Measurements from ENCODE around the gene GRB2.

The GRB2 gene

GRCh38 chr17:75340631-75341030 is 64.8 kb downstream of the GRB2 start:
- H3K27ac ChIP-seq (ENCODE audit: low read length): no peak overlapping the region
- no peak overlapping the region for H3K4me3 ChIP-seq (ENCODE audit: low read length)

GRCh38 chr17:75339971-75340370 is 65.5 kb downstream of the GRB2 start:
- Histone ChIP-seq H3K9ac (ENCODE audit: low read length) (no peak overlapping the region), H3K36me3 (replicated peaks; ENCODE audit: low read depth, low read length) (peaks cover 19% of the 10 kb centered on the region), H3K79me2 (ENCODE audit: low read length) (peaks cover 95% of the 10 kb centered on the region), H3K4me2 (ENCODE audit: low read length) (no peak overlapping the region), H3K4me1 (ENCODE audit: low read length) (peaks cover 34% of the 10 kb centered on the region), H4K20me1 (ENCODE audit: insufficient read depth, low read length) (peaks cover 84% of the 10 kb centered on the region), H3K4me3 (ENCODE audit: low read length) (no peak overlapping the region), H3K27me3 (ENCODE audit: low read depth, low read length) (no peaks in the 10 kb centered on the region), H3K9me3 (ENCODE audit: insufficient read depth, low read length) (no peaks in the 10 kb centered on the region), H2AFZ (ENCODE audit: low read depth, low read length) (no peak overlapping the region), H3K27ac (ENCODE audit: low read length) (no peak overlapping the region)
- TF ChIP-seq EZH2phosphoT487 (IDR thresholded peaks at IDR 0.05; ENCODE audit: low read depth) (no peak), CTCF (IDR thresholded peaks at IDR 0.05; ENCODE audit: low read depth, low read length) (no peak)

More at GRCh38 chr17:75340631-75341030, 64.8 kb downstream of the GRB2 start:
- Histone ChIP-seq H4K20me1 (ENCODE audit: insufficient read depth, low read length) (peaks cover 81% of the 10 kb centered on the region), H3K79me2 (ENCODE audit: low read length) (peaks cover 95% of the 10 kb centered on the region), H3K27me3 (ENCODE audit: low read depth, low read length) (no peaks in the 10 kb centered on the region), H3K4me1 (ENCODE audit: low read length) (peaks cover 40% of the 10 kb centered on the region), H3K4me2 (ENCODE audit: low read length) (no peak overlapping the region), H3K9ac (ENCODE audit: low read length) (no peak overlapping the region), H2AFZ (ENCODE audit: low read depth, low read length) (no peak overlapping the region), H3K9me3 (ENCODE audit: insufficient read depth, low read length) (peaks cover 3% of the 10 kb centered on the region; the same call in 1 of the 2 replicates), H3K36me3 (replicated peaks; ENCODE audit: low read depth, low read length) (peaks cover 13% of the 10 kb centered on the region)
- no peak for TF ChIP-seq CTCF (IDR thresholded peaks at IDR 0.05; ENCODE audit: low read depth, low read length)
- TF ChIP-seq EZH2phosphoT487 (IDR thresholded peaks at IDR 0.05; ENCODE audit: low read depth): no peak

- no peak overlapping the region for H3K9ac ChIP-seq (ENCODE audit: low read length)
- no peak overlapping the region for H2AFZ ChIP-seq (ENCODE audit: low read depth, low read length)
- H3K36me3 ChIP-seq (replicated peaks; ENCODE audit: low read depth, low read length): peaks cover 16% of the 10 kb centered on the region
- no peaks in the 10 kb centered on the region for H3K9me3 ChIP-seq (ENCODE audit: insufficient read depth, low read length)
- H4K20me1 ChIP-seq (ENCODE audit: insufficient read depth, low read length): peaks cover 85% of the 10 kb centered on the region
- peaks cover 19% of the 10 kb centered on the region for H3K4me1 ChIP-seq (ENCODE audit: low read length)
- no peak overlapping the region for H3K4me3 ChIP-seq (ENCODE audit: low read length)
- no peak for TF ChIP-seq CTCF (IDR thresholded peaks at IDR 0.05; ENCODE audit: low read depth, low read length)
- TF ChIP-seq EZH2phosphoT487 (IDR thresholded peaks at IDR 0.05; ENCODE audit: low read depth): no peak
- peak overlapping the region; percentile 32; the same call in 1 of the 2 replicates for H3K4me2 ChIP-seq (ENCODE audit: low read length)
- H3K27me3 ChIP-seq (ENCODE audit: low read depth, low read length): no peaks in the 10 kb centered on the region
- H3K79me2 ChIP-seq (ENCODE audit: low read length): peaks cover 93% of the 10 kb centered on the region
- H3K27ac ChIP-seq (ENCODE audit: low read length): no peak overlapping the region
These were observed 67.1 kb downstream of the GRB2 start for GRCh38 chr17:75338335-75338734.

- H2AFZ ChIP-seq (ENCODE audit: low read depth, low read length): no peak overlapping the region
- peaks cover 16% of the 10 kb centered on the region for H3K4me1 ChIP-seq (ENCODE audit: low read length)
- TF ChIP-seq CTCF (IDR thresholded peaks at IDR 0.05; ENCODE audit: low read depth, low read length): no peak
- TF ChIP-seq EZH2phosphoT487 (IDR thresholded peaks at IDR 0.05; ENCODE audit: low read depth): no peak
- peaks cover 92% of the 10 kb centered on the region for H3K79me2 ChIP-seq (ENCODE audit: low read length)
- no peak overlapping the region for H3K9ac ChIP-seq (ENCODE audit: low read length)
- H3K4me2 ChIP-seq (ENCODE audit: low read length): no peak overlapping the region
- H3K27me3 ChIP-seq (ENCODE audit: low read depth, low read length): no peaks in the 10 kb centered on the region
- H4K20me1 ChIP-seq (ENCODE audit: insufficient read depth, low read length): peaks cover 80% of the 10 kb centered on the region
- no peak overlapping the region for H3K4me3 ChIP-seq (ENCODE audit: low read length)
- H3K27ac ChIP-seq (ENCODE audit: low read length): no peak overlapping the region
- H3K9me3 ChIP-seq (ENCODE audit: insufficient read depth, low read length): no peaks in the 10 kb centered on the region
- peaks cover 33% of the 10 kb centered on the region for H3K36me3 ChIP-seq (replicated peaks; ENCODE audit: low read depth, low read length)
These were observed 70.2 kb downstream of the GRB2 start for GRCh38 chr17:75335315-75335714.
